ENCODE data around the gene ZNF397. TPM values are rescaled to one million over a fixed set of nuclear protein-coding genes. Genes with fewer than 3 reads are reported as not detected.
"Not testable (repeated sequence)": the region's sequence is repeated elsewhere in the genome, so short reads cannot be mapped to it uniquely, and the experiment has no call there.

ZNF397 gene
- 38.6 TPM for total RNA-seq

DNA sequence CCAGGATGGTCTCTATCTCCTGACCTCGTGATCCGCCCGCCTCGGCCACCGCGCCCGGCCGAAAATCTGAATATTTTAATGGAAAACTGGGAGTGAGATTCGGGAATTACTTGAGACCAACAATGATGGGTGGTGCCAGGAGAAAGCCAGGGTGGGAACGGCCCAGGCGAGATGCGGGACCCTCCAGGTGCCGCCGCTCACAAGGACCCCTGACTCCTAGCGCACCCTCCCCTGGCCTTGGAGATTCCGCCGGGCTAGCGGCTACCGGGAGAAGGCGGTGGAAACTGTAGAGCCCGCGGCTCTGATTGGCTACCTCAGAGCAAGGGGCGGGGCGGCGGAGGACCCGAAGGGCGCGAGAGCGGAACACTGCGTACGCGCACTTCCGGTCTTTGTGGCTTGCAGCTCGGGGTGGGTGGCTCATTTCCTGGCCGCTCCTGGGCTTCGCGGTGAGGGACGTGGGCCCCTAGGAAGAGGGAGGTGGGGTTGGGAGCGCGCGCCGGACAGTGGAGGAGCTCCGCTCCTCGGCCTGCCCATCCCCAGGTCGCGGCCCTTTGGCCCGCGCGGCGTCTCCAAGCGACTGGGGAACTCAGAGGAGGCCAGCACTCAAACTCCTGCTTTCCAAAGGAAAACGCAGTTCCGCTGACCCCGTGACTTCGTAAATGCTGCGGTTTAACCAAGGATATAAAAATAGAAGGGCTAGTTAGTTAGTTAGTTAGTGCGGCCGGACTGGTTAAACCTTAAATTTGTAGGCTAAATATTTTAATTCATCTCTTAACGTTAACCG lies at the start of gene ZNF397:
Gene ZNF397, plus strand, starts transcription at position 371 of the 784 bp plus-strand sequence. CDS start 1,437 bp downstream, outside the sequence.
- peak; percentile 98 for DNase-seq (ENCODE audit: low spot score)

DNA sequence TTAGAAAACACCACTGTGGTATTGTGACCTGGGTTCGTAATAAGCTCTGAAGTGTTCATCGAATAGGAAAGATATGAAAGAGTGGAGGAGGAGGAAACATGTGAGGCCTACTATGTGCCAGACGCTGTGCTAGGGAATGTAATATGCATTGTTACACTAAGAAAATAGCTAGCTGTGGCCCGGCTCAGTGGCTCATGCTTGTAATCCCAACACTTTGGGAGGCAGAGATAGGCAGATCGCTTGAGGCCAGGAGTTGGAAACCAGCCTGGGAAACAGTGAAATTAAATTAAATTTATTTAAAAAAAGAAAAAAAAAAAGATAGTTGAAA lies 49.2 kb upstream of the ZNF397 start:
- no peak for DNase-seq (ENCODE audit: low spot score)

GRCh38 chr18:35192415-35192814 lies 48.4 kb upstream of the ZNF397 start:
- DNase-seq (ENCODE audit: low spot score) = no peak

DNA sequence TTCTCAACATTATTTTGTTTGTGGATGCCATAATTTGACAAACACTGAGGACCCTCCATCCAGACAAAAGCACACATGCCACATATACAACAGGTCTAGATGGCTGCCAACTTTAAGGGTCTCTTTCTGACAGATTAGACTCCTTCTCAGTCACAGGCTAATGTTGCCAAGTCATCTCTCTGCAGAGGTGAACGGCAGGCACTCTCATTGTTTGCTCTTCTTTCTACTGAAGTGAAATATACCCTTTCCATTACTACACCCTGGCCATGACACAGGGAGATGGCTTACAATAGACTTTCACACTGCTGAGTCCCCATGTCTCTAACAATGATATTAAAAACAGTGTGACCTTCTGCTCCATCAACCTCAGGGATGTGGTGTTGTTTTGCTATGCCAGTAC lies 47.5 kb upstream of the ZNF397 start:
- no peak for DNase-seq (ENCODE audit: low spot score)

DNA sequence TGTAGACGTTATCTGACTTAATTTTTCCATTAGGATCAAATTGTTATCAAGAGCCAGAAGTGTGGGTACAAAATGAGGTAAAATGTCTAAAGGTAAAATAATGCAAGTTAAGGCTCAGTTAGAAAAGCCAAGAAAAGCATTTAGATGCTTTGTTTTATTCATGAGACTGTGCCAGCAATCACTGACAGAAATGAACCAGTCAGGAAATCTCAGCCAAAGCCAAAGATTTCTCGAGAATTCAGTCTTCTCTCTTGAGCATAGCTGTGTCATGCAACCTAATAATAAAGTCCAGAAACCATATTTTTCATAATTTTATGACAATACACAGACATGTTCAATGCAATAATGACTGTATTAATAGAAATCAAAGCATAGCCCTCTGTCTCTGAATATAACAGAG lies 43.5 kb upstream of the ZNF397 start:
- no peak for DNase-seq (ENCODE audit: low spot score)

GRCh38 chr18:35201256-35201931 lies 39.4 kb upstream of the ZNF397 start:
- DNase-seq (ENCODE audit: low spot score) = no peak

DNA sequence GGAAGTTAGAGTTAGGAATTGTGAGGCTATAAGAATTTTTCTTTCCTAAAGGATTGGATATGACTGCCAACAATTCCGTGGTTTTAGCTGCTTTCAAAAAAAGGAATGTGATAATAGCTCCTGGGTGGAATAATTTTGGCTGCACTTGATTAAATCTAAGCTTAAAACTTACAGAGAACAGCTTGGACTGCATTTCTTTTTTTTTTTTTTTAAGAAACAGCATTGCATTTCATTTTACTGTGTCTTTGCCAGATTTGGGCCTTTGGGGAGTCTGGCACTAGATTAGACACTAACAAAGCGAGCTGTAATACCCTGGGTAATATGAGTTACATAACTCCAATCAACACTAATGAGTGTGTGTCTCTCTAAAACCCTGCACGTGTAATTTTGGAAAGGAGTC lies 37.8 kb upstream of the ZNF397 start:
- DNase-seq (ENCODE audit: low spot score) = no peak

GRCh38 chr18:35205199-35205712 lies 35.6 kb upstream of the ZNF397 start:
- DNase-seq (ENCODE audit: low spot score) = no peak

DNA sequence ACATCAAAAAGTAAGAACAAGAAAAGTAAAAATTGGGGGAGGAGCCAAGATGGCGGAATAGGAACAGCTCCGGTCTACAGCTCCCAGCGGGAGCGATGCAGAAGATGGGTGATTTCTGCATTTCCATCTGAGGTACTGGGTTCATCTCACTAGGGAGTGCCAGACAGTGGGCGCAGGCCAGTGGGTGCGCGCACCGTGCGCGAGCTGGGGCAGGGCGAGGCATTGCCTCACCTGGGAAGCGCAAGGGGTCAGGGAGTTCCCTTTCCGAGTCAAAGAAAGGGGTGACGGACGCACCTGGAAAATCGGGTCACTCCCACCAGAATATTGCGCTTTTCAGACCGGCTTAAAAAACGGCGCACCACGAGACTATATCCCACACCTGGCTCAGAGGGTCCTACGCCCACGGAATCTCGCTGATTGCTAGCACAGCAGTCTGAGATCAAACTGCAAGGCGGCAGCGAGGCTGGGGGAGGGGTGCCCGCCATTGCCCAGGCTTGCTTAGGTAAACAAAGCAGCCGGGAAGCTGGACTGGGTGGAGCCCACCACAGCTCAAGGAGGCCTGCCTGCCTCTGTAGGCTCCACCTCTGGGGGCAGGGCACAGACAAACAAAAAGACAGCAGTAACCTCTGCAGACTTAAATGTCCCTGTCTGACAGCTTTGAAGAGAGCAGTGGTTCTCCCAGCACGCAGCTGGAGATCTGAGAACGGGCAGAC lies 34.9 kb upstream of the ZNF397 start:
- not testable (repeated sequence) for DNase-seq (ENCODE audit: low spot score)

- DNase-seq (ENCODE audit: low spot score) = no peak
Measured at GRCh38 chr18:35215026-35215425, 25.8 kb upstream of the ZNF397 start.

DNA sequence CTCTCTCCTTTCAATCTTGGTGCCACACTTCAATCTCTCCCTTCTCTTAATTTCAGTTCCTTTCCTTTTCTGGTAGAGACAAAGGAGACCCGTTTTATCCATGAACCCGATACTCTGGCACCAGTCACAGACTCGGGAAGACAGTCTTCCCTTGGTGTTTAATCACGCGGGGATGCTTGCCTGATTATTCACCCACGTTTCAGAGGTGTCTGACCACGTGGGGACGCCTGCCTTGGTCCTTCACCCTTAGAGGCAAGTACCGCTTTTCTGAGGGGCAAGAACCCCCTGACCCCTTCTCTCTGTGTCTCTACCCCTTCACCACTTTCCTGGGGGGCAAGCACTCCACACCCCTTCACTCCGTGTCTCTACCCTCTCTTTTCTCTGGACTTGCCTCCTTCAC lies 24.2 kb upstream of the ZNF397 start:
- not testable (repeated sequence) for DNase-seq (ENCODE audit: low spot score)

GRCh38 chr18:35219331-35219730 lies 21.5 kb upstream of the ZNF397 start:
- not testable (repeated sequence) for DNase-seq (ENCODE audit: low spot score)

DNA sequence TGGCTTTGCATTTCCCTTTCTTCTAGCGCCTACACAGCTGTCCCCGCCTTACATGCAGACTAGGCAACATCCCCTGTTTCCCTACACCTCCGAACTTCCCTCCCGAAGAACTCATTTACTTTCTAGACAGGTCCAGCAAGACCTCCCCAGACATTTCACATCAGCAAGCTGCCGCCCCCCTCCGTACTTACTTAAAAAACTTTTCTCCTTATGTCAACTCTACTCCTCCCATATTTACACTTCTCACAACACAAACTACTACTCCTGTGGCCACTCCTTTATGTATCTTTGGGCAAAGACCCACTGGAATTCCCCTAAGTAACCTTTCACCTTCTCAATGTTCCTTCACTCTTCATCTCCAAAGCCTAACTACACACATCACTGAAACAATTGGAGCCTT lies 20.4 kb upstream of the ZNF397 start:
- DNase-seq (ENCODE audit: low spot score) = no peak

- no peak for DNase-seq (ENCODE audit: low spot score)
Measured at GRCh38 chr18:35223797-35224196, 17.0 kb upstream of the ZNF397 start.

DNA sequence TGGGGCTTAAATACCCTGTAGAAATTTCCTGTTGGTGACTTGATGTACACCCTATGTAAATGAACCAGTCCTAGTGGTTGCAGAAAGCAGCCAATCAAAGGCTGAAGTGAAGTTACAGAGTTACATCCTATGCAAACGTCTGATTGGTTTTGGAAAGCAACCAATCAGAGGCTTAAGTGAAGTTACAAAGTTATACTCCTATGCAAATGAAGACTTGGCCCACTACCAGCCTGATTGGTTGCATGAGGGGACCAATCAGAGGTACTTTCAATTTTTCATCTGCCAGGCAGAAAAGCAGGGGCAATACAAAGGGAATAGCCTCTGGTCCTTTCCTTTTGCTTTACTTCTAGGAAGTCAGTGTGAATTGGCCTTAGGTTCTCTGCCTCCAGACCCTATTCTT lies 13.6 kb upstream of the ZNF397 start:
- no peak for DNase-seq (ENCODE audit: low spot score)

DNA sequence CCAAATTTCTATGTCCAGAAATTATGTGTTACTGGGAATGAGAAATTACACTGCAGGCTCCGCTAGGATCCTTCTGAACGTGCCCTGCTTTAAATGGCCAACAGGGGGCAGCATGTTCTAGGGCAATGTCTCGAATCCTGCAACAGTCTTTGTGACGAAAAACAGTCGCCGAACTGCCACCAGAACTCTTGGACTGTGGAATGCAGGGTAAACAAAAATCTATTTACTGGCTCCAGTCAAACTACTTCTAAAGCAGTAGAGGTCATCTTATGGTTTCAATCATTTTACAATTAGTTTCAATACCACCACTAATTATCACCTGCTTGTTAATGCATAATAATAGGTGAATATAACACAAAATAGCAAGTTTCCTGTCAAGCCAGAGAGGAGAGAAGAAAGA lies 9.8 kb upstream of the ZNF397 start:
- peak; percentile 81 for DNase-seq (ENCODE audit: low spot score)

DNA sequence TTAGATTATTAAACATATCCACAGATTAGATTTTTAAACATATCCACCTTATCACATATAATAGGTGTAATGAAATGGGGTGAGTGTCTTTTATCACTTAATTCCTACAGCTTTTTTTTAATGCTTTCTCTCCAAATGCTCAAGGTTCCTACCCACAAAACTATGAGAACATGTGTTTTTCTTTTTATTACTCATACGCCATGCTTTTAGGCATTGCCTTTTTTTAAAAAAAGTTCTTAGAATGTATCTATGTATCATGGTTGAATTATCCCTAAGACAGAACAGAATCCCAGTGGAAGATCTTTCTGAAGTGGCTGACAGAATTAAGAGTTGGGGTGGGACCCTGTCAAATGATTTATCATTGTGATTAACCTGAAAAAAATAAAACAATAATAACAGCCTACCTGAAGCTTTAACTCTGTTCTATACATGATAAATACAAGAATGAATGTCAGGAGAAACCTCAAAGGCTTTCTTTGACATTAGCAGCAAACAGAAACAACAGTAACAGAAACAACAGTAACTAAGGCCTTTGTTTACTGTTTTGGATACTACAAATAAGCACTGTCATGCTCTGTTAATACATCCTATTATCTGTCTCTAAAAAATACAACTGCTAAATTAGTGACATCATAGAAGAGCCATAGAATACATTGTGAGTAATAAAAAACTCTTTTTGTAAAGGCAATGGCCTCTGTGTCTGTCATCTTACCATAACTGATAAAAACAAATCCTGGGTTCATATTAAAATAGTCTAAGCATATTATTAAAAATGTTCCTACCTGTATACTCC lies 4.1 kb upstream of the ZNF397 start:
- DNase-seq (ENCODE audit: low spot score) = no peak

GRCh38 chr18:35239314-35239713 lies 1.5 kb upstream of the ZNF397 start:
- DNase-seq (ENCODE audit: low spot score) = no peak

DNA sequence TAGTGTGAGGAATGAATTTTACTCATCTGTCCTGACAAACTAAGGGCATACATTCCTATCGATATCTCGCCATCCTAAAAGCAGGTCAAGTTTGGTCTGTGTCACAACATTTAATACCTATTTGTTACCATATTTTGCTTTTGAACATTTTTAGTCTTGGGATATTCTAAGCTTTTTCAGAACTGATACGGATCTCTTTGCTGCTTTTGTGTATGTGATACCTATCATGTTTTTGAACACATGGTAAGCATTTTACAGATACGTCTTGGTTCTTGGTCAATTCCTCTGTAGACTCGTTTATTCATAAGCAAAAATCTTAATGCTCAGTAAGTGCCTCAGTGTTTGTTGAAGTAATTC lies 592 bp downstream of the ZNF397 start:
- no peak for DNase-seq (ENCODE audit: low spot score)

GRCh38 chr18:35242426-35242825 lies 1.6 kb downstream of the ZNF397 start:
- no peak for DNase-seq (ENCODE audit: low spot score)

GRCh38 chr18:35244671-35245070 lies 3.8 kb downstream of the ZNF397 start:
- DNase-seq (ENCODE audit: low spot score) = no peak
